GM12892 (cell line): ENCODE measurements around the gene BLOC1S1.

ENCODE experiments used
- POLR2A ChIP-seq: IDR thresholded peaks from 2 replicates; pipeline ENCODE4 v1.6.1; 2011; ENCODE audit warnings: low read depth, low read length, control low read depth
- POLR2AphosphoS5 ChIP-seq: IDR thresholded peaks from 2 replicates; pipeline ENCODE4 v1.6.1; 2011; ENCODE audit warnings: low read depth, low read length, control low read depth

DNA sequence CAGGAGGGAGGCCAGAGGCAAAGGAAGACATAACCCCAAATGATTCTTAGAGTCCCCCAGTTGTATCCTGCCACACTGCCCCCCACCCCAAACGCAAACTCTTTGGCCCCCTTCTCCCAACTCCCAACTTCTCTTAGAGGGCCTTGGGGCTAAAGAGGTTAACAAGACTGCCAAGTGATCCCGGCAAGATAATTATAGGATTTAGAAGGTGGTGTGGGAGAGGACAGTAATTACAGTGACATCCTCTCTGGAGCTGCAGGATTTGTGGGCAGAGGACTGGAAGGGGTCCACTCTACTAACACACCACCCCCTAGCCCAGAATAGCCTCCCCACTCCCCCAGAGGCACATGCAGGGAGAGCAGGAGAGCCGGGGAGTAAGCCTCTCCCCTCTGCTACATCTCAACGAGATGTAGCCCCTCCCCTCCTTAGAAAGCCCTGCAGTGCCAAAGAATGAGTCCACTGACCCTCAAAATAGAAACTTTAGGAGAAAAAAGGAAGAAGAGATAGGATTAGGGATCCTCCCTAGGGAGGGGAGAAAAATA lies 21.8 kb downstream of the BLOC1S1 start:
- TF ChIP-seq POLR2A (no peak), POLR2AphosphoS5 (no peak)
